Gastroesophageal sphincter (tissue), 3 donors: Measurements from ENCODE around the gene CCDC93.

ENCODE experiments used
- CTCF ChIP-seq, 4 experiments: fragments of 200-600 bp in 2 of 4; fragments of 450-650 bp in 2 of 4; sonication (generic) in 1 of 4; IDR thresholded peaks; one replicate each; pipeline ENCODE4 v1.5.1; 2017 to 2019; ENCODE audit warnings: antibody characterized with exemption in 4 of 4, mild to moderate bottlenecking in 2 of 4, moderate library complexity in 2 of 4
- EP300 ChIP-seq: sonication (generic); formaldehyde crosslinking; IDR thresholded peaks from one replicate; pipeline ENCODE4 v1.6.1; 2017; ENCODE audit warnings: antibody characterized with exemption, mild to moderate bottlenecking
- POLR2AphosphoS5 ChIP-seq: sonication (generic); formaldehyde crosslinking; IDR thresholded peaks from one replicate; pipeline ENCODE4 v1.6.1; 2017; ENCODE audit warnings: antibody characterized with exemption

DNA sequence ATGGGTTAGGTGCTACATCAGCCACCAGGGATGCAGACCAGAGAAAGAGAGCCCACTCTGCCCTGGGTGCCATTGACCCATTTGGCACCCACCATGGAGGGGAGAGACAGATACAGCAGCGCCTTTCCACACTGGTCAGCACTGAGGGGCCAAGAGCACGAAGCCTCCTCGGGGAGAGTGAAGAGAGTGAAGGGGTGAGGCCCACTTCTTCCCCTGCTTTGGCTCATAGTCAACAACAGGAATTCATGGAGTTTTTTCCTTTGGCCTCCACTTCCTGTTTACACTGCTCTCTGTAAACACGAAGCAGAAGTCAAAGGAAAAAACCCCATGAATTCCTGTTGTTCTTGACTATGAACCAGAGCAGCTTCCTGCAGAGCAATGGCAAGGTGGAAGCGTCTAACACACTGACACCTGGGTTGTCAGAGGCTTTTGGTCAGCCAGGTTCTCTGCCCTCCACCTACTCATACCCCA lies 80.0 kb downstream of the CCDC93 start:
- no peak for TF ChIP-seq CTCF (IDR thresholded peaks at IDR 0.05)
- no peak for TF ChIP-seq EP300
- no peak for TF ChIP-seq POLR2AphosphoS5
